Neural crest cell (in vitro differentiated cells): Measurements from ENCODE around the gene SLC38A6. TPM values are rescaled to one million over a fixed set of nuclear protein-coding genes. Genes with fewer than 3 reads are reported as not detected.

Experiments
- DNase-seq: peaks from one replicate; pipeline ENCODE4 v3.0.0; 2021; ENCODE audit warnings: low read depth, mixed read lengths, low spot score
- H3K27ac Mint-ChIP-seq: one replicate; pipeline ENCODE4 v1.8.0; 2021; ENCODE audit warnings: mild to moderate bottlenecking, mixed read lengths; ENCODE audit not compliant: unreplicated experiment
- H3K27me3 Mint-ChIP-seq: 2 replicates; pipeline ENCODE4 v1.8.0; 2021; ENCODE audit warnings: low read depth, mild to moderate bottlenecking, mixed read lengths
- H3K36me3 Mint-ChIP-seq: 2 replicates; pipeline ENCODE4 v1.8.0; 2021; ENCODE audit warnings: low read depth, mild to moderate bottlenecking, mixed read lengths
- H3K4me1 Mint-ChIP-seq: 2 replicates; pipeline ENCODE4 v1.8.0; 2021; ENCODE audit warnings: mixed read lengths
- H3K4me3 Mint-ChIP-seq: one replicate; pipeline ENCODE4 v1.8.0; 2021; ENCODE audit warnings: mild to moderate bottlenecking, mixed read lengths
- H3K9me3 Mint-ChIP-seq: 2 replicates; pipeline ENCODE4 v1.8.0; 2021; ENCODE audit warnings: mixed read lengths
- CTCF ChIP-seq: fragments of 200-600 bp; sonication (generic); conservative IDR thresholded peaks from 2 replicates; pipeline ENCODE4 v1.5.0; 2021; ENCODE audit warnings: antibody characterized with exemption, mild to moderate bottlenecking
- total RNA-seq: library from RNA; stranded (reverse); gene quantifications from 2 replicates; pipeline ENCODE4 v1.2.1, GENCODE V29; 2021

SLC38A6 gene
- total RNA-seq, 1 donor from 2014 or later = 13.2 TPM

- TF ChIP-seq CTCF = no peak
- no peak overlapping the region for H3K4me3 Mint-ChIP-seq
These were observed 53.5 kb downstream of the SLC38A6 start for GRCh38 chr14:61034416-61035120.

GRCh38 chr14:61037215-61037614 is 56.2 kb downstream of the SLC38A6 start:
- TF ChIP-seq CTCF = no peak
- Mint-ChIP-seq H3K27ac (no peak overlapping the region), H3K4me3 (no peak overlapping the region), H3K36me3 (no peaks in the 10 kb centered on the region), H3K4me1 (no peaks in the 10 kb centered on the region), H3K9me3 (no peaks in the 10 kb centered on the region), H3K27me3 (no peaks in the 10 kb centered on the region)
- no peak for DNase-seq

More at GRCh38 chr14:61034416-61035120, 53.5 kb downstream of the SLC38A6 start:
- Mint-ChIP-seq H3K9me3 (no peaks in the 10 kb centered on the region), H3K4me1 (no peaks in the 10 kb centered on the region), H3K36me3 (no peaks in the 10 kb centered on the region), H3K27me3 (no peaks in the 10 kb centered on the region), H3K27ac (no peak overlapping the region)
- DNase-seq = no peak

- Mint-ChIP-seq H3K27ac (no peak overlapping the region), H3K36me3 (no peaks in the 10 kb centered on the region), H3K4me3 (no peak overlapping the region), H3K27me3 (no peaks in the 10 kb centered on the region), H3K4me1 (peaks cover 5% of the 10 kb centered on the region), H3K9me3 (no peaks in the 10 kb centered on the region)
- no peak for DNase-seq
- no peak for TF ChIP-seq CTCF
These were observed 60.7 kb downstream of the SLC38A6 start for GRCh38 chr14:61041704-61042103.

- no peak for DNase-seq
These were observed 61.2 kb downstream of the SLC38A6 start for GRCh38 chr14:61042220-61042619.

GRCh38 chr14:61043506-61043905 is 62.5 kb downstream of the SLC38A6 start:
- no peak for DNase-seq
- Mint-ChIP-seq H3K4me3 (no peak overlapping the region), H3K27ac (no peak overlapping the region), H3K36me3 (no peaks in the 10 kb centered on the region), H3K4me1 (peaks cover 5% of the 10 kb centered on the region), H3K27me3 (no peaks in the 10 kb centered on the region), H3K9me3 (no peaks in the 10 kb centered on the region)
- TF ChIP-seq CTCF = no peak

More at GRCh38 chr14:61042220-61042619, 61.2 kb downstream of the SLC38A6 start:
- Mint-ChIP-seq H3K4me1 (peaks cover 5% of the 10 kb centered on the region), H3K27ac (no peak overlapping the region), H3K9me3 (no peaks in the 10 kb centered on the region), H3K27me3 (no peaks in the 10 kb centered on the region), H3K4me3 (no peak overlapping the region), H3K36me3 (no peaks in the 10 kb centered on the region)
- TF ChIP-seq CTCF = no peak
